ENCODE results near the gene PMPCA. TPM values are rescaled to one million over a fixed set of nuclear protein-coding genes. Genes with fewer than 3 reads are reported as not detected.

Gene PMPCA
- total RNA-seq, 2 experiments from 2014 or later, result 107 to 109 TPM

- Histone ChIP-seq H3K9me3 (ENCODE audit: control insufficient read depth in 1 of 2, insufficient read depth in 1 of 2, low read length in 2 of 2) (no peaks in the 10 kb centered on the region), H3K27me3 (ENCODE audit: control insufficient read depth in 1 of 2, insufficient read depth in 2 of 2, low read length in 2 of 2) (no peaks in the 10 kb centered on the region), H3K4me3 (ENCODE audit: low read length) (no peak overlapping the region), H3K36me3 (ENCODE audit: insufficient read depth, low read length) (peaks cover 36% of the 10 kb centered on the region), H3K4me1 (ENCODE audit: insufficient read depth, low read length) (peaks cover 22% of the 10 kb centered on the region), H3K27ac (ENCODE audit: low read depth in 1 of 2, low read length in 2 of 2) (no peak overlapping the region)
- Mint-ChIP-seq H3K27me3 (no peaks in the 10 kb centered on the region), H3K9me3 (no peaks in the 10 kb centered on the region), H3K4me1 (ENCODE audit: low read depth) (peaks cover 18% of the 10 kb centered on the region), H3K27ac (no peak overlapping the region), H3K36me3 (ENCODE audit: low read depth) (peaks cover 28% of the 10 kb centered on the region), H3K4me3 (no peak overlapping the region)
- CTCF ChIA-PET, result interaction anchor here (1.2 kb wide), 1 partner anchor 18 kb away, joined by 4 read pairs; the partner anchor contains the start of gene DNLZ
- TF ChIP-seq CTCF (IDR thresholded peaks at IDR 0.05), result no peak
- DNase-seq, result no peak
- no peak for ATAC-seq (ENCODE audit: poor library complexity)
- intact Hi-C loops (cut with DNase I, micrococcal nuclease), result no loop called here
- POLR2A ChIA-PET, result no interaction called here
Measured at GRCh38 chr9:136381311-136381710, 29.1 kb upstream of the PMPCA start.

GRCh38 chr9:136381966-136382513 is 28.4 kb upstream of the PMPCA start:
- no peak for TF ChIP-seq CTCF (IDR thresholded peaks at IDR 0.05)

GRCh38 chr9:136383436-136383835 is 27.0 kb upstream of the PMPCA start:
- peaks cover 22% of the 10 kb centered on the region for H3K4me1 ChIP-seq (ENCODE audit: insufficient read depth, low read length)
- peaks cover 51% of the 10 kb centered on the region for H3K36me3 ChIP-seq (ENCODE audit: insufficient read depth, low read length)
- DNase-seq (no peak), ATAC-seq (ENCODE audit: poor library complexity) (no peak)
- POLR2A ChIA-PET, result no interaction called here
- Mint-ChIP-seq H3K36me3 (ENCODE audit: low read depth) (peaks cover 40% of the 10 kb centered on the region), H3K4me3 (no peak overlapping the region), H3K9me3 (no peaks in the 10 kb centered on the region), H3K4me1 (ENCODE audit: low read depth) (peaks cover 18% of the 10 kb centered on the region), H3K27me3 (no peaks in the 10 kb centered on the region), H3K27ac (no peak overlapping the region)
- H3K4me3 ChIP-seq (ENCODE audit: low read length), result no peak overlapping the region
- H3K27ac ChIP-seq (ENCODE audit: low read depth in 1 of 2, low read length in 2 of 2), result no peak overlapping the region
- TF ChIP-seq CTCF (IDR thresholded peaks at IDR 0.05), result no peak
- no peaks in the 10 kb centered on the region for H3K9me3 ChIP-seq (ENCODE audit: control insufficient read depth in 1 of 2, insufficient read depth in 1 of 2, low read length in 2 of 2)
- CTCF ChIA-PET, result no interaction called here
- intact Hi-C loops (cut with DNase I, micrococcal nuclease), result no loop called here
- no peaks in the 10 kb centered on the region for H3K27me3 ChIP-seq (ENCODE audit: control insufficient read depth in 1 of 2, insufficient read depth in 2 of 2, low read length in 2 of 2)

More at GRCh38 chr9:136381966-136382513, 28.4 kb upstream of the PMPCA start:
- Histone ChIP-seq H3K27me3 (ENCODE audit: control insufficient read depth in 1 of 2, insufficient read depth in 2 of 2, low read length in 2 of 2) (no peaks in the 10 kb centered on the region), H3K9me3 (ENCODE audit: control insufficient read depth in 1 of 2, insufficient read depth in 1 of 2, low read length in 2 of 2) (no peaks in the 10 kb centered on the region), H3K27ac (ENCODE audit: low read depth in 1 of 2, low read length in 2 of 2) (no peak overlapping the region), H3K4me1 (ENCODE audit: insufficient read depth, low read length) (peaks cover 22% of the 10 kb centered on the region), H3K36me3 (ENCODE audit: insufficient read depth, low read length) (peaks cover 39% of the 10 kb centered on the region), H3K4me3 (ENCODE audit: low read length) (no peak overlapping the region)
- ChIA-PET CTCF (interaction anchor here (1.2 kb wide), 1 partner anchor 18 kb away, joined by 4 read pairs; the partner anchor contains the start of gene DNLZ), POLR2A (no interaction called here)
- no peaks in the 10 kb centered on the region for H3K27me3 Mint-ChIP-seq
- H3K36me3 Mint-ChIP-seq (ENCODE audit: low read depth), result peaks cover 30% of the 10 kb centered on the region
- no peak overlapping the region for H3K4me3 Mint-ChIP-seq
- no peaks in the 10 kb centered on the region for H3K9me3 Mint-ChIP-seq
- no peak overlapping the region for H3K27ac Mint-ChIP-seq
- ATAC-seq (ENCODE audit: poor library complexity) (no peak), DNase-seq (no peak)
- H3K4me1 Mint-ChIP-seq (ENCODE audit: low read depth), result peaks cover 18% of the 10 kb centered on the region
- intact Hi-C loops (cut with DNase I, micrococcal nuclease), result no loop called here
